Measurements from ENCODE around the gene AHDC1. TPM values are rescaled to one million over a fixed set of nuclear protein-coding genes. Genes with fewer than 3 reads are reported as not detected.

AHDC1 gene
- total RNA-seq, 2 experiments from 2014 or later, result 26.3 to 27.6 TPM

DNA sequence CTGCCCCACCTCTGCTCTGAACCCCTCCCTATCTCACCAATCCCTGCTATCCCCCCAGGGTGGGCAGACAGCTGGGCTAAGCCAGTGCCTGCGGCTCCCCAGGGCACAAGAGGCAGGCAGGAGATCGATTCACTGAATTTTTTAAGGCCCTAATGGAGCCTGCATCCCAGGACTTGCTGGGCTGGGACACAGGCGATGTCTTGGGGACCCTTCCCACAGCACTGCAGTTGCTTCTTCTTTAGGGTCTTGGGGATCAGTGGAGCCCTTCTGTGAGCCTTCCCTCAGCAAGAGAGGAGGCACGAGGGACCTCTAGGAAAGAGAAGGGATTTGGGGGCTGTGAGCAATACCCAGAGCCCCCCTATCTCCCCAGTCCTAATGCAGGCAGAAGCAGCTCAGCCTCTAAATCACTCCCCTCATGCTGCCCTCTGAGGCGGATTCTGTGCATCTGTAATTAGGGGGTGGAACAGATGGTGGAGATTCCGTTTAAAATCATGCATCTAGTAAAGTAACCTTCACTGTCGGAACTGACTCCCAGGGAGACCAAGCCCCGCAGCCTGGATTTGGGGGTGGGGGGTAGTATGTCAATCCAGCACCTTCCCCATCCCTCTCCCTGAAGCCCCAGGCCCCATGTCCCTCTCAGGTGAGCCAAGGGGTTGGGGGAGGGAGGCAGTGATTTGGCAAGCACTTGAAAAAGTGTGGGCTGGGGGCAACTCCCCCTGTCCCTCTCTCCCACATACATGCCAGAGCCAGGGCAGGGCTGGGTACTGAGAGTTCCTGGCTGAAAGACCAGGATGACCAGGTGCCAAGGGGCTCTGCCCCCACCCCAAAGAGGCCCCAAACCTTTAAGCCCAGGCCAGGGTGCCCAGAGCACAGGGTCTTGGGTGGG, 10.0 kb downstream of the AHDC1 start:
- Mint-ChIP-seq H3K27me3 (no peaks in the 10 kb centered on the region), H3K27ac (no peak overlapping the region), H3K36me3 (ENCODE audit: low read depth) (no peaks in the 10 kb centered on the region), H3K4me3 (no peak overlapping the region), H3K9me3 (no peaks in the 10 kb centered on the region), H3K4me1 (ENCODE audit: low read depth) (peaks cover 5% of the 10 kb centered on the region)
- DNase-seq (no peak), ATAC-seq (no peak)
- intact Hi-C loops (cut with micrococcal nuclease), result no loop called here
- ChIA-PET CTCF (interaction anchor here (1.4 kb wide), 1 partner anchor 177 kb away, joined by 4 read pairs; no protein-coding TSS in a partner anchor), POLR2A (no interaction called here)
- TF ChIP-seq, protein P1, sequence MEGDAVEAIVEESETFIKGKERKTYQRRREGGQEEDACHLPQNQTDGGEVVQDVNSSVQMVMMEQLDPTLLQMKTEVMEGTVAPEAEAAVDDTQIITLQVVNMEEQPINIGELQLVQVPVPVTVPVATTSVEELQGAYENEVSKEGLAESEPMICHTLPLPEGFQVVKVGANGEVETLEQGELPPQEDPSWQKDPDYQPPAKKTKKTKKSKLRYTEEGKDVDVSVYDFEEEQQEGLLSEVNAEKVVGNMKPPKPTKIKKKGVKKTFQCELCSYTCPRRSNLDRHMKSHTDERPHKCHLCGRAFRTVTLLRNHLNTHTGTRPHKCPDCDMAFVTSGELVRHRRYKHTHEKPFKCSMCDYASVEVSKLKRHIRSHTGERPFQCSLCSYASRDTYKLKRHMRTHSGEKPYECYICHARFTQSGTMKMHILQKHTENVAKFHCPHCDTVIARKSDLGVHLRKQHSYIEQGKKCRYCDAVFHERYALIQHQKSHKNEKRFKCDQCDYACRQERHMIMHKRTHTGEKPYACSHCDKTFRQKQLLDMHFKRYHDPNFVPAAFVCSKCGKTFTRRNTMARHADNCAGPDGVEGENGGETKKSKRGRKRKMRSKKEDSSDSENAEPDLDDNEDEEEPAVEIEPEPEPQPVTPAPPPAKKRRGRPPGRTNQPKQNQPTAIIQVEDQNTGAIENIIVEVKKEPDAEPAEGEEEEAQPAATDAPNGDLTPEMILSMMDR (IDR thresholded peaks at IDR 0.05), result no peak

- H3K9me3 Mint-ChIP-seq, result no peaks in the 10 kb centered on the region
Observed at GRCh38 chr1:27592931-27593677, 10.8 kb downstream of the AHDC1 start.

DNA sequence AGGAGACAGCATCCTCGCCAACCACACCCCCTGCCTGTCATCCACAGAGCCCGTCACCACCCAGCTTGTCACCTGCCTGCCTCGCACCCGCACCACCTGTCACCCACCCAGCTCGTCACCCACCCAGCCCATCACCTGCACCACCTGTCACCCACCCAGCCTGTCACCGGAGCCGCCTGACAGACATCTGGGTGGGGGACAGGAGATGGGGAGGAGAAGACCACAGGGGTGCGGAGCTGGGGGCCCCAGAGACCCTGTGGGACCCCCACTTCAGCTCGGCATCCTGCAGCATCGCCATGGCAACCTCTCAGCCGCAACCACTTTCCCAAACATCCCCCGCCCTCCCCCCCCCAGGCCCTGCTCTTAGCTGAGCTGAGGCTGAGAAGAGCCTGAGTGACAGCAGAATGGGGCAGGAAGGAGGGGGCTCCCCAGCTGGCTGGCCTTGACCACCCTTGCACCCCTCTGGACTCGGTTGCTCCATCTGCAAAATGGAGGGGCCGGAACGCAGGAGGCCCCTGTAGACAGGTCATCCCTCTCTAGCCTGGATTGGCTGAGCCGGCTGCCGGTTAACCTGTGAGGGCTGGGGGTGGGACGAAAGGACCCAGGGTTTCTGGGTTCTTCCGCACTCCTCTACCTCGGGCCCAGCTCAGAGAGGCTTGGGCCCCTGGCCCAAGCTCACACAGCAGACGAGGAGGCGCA, 11.6 kb downstream of the AHDC1 start:
- CTCF ChIA-PET, result interaction anchor here (1.3 to 1.9 kb wide), 5 partner anchors 9 to 296 kb away, joined by 3 to 9 read pairs (median 5); no protein-coding TSS in a partner anchor
- DNase-seq (no peak), ATAC-seq (no peak)
- intact Hi-C loops (cut with micrococcal nuclease), result no loop called here
- Mint-ChIP-seq H3K36me3 (ENCODE audit: low read depth) (no peaks in the 10 kb centered on the region), H3K27ac (no peak overlapping the region), H3K27me3 (no peaks in the 10 kb centered on the region), H3K4me1 (ENCODE audit: low read depth) (no peaks in the 10 kb centered on the region), H3K4me3 (no peak overlapping the region), H3K9me3 (no peaks in the 10 kb centered on the region)
- TF ChIP-seq, protein P1 (IDR thresholded peaks at IDR 0.05), result no peak
- POLR2A ChIA-PET, result interaction anchor here (1.5 kb wide), 1 partner anchor 22 kb away, joined by 5 read pairs; no protein-coding TSS in a partner anchor

More at GRCh38 chr1:27592931-27593677, 10.8 kb downstream of the AHDC1 start:
- Mint-ChIP-seq H3K27ac (no peak overlapping the region), H3K36me3 (ENCODE audit: low read depth) (no peaks in the 10 kb centered on the region), H3K4me1 (ENCODE audit: low read depth) (no peaks in the 10 kb centered on the region), H3K27me3 (no peaks in the 10 kb centered on the region), H3K4me3 (no peak overlapping the region)
- CTCF ChIA-PET, result interaction anchor here (1.3 to 1.9 kb wide), 4 partner anchors 9 to 197 kb away, joined by 3 to 9 read pairs (median 6); no protein-coding TSS in a partner anchor
- intact Hi-C loops (cut with micrococcal nuclease), result no loop called here
- POLR2A ChIA-PET, result interaction anchor here (1.5 kb wide), 1 partner anchor 23 kb away, joined by 5 read pairs; no protein-coding TSS in a partner anchor
- TF ChIP-seq, protein P1 (IDR thresholded peaks at IDR 0.05), result no peak
- ATAC-seq (no peak), DNase-seq (no peak)

- H3K36me3 Mint-ChIP-seq (ENCODE audit: low read depth), result no peaks in the 10 kb centered on the region
- no peak overlapping the region for H3K4me3 Mint-ChIP-seq
- CTCF ChIA-PET, result interaction anchor here (1.2 to 1.9 kb wide), 5 partner anchors 23 to 295 kb away, joined by 4 to 9 read pairs (median 5); no protein-coding TSS in a partner anchor
- ATAC-seq, result no peak
- no peaks in the 10 kb centered on the region for H3K4me1 Mint-ChIP-seq (ENCODE audit: low read depth)
- H3K9me3 Mint-ChIP-seq, result no peaks in the 10 kb centered on the region
- POLR2A ChIA-PET, result interaction anchor here (1.3 to 1.5 kb wide), 2 partner anchors 21 to 70 kb away, joined by 4 to 5 read pairs; no protein-coding TSS in a partner anchor
- intact Hi-C loops (cut with micrococcal nuclease), result no loop called here
- DNase-seq, result no peak
- TF ChIP-seq, protein P1 (IDR thresholded peaks at IDR 0.05), result no peak
- H3K27me3 Mint-ChIP-seq, result no peaks in the 10 kb centered on the region
- H3K27ac Mint-ChIP-seq, result no peak overlapping the region
Observed at GRCh38 chr1:27591622-27592021, 12.3 kb downstream of the AHDC1 start.

Data from activated CD8-positive, alpha-beta T cell treated with anti-CD3 and anti-CD28 coated beads for 36 hours (primary cell).